T follicular helper cell (primary cell): ENCODE measurements around the gene ZDHHC11.
"Not testable (repeated sequence)": the region's sequence is repeated elsewhere in the genome, so short reads cannot be mapped to it uniquely, and the experiment has no call there.

Experiments
- DNase-seq: peaks from one replicate; pipeline ENCODE4 v3.0.0-alpha.2; 2020; ENCODE audit warnings: low read depth

The ZDHHC11 gene

DNA sequence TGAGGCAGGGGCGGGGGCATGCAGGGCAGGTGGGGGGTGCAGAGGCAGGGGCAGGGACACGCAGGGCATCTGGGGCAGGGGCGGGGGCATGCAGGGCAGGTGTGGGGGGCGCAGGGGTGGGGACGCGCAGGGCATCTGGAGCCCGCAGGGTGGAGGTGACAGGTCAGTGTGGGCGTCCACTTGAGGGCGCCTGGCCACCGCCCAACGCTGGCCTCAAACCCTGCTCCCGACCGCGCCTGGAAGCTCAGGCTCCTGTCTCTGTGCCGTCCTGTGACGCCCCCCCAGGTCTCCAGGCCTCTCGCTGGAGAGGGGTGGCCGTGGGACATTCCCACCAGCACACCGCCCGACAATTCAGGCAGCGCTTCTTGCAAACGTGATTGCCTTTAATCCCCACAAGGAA is 6.9 kb downstream of the ZDHHC11 start:
- DNase-seq = not testable (repeated sequence)

DNA sequence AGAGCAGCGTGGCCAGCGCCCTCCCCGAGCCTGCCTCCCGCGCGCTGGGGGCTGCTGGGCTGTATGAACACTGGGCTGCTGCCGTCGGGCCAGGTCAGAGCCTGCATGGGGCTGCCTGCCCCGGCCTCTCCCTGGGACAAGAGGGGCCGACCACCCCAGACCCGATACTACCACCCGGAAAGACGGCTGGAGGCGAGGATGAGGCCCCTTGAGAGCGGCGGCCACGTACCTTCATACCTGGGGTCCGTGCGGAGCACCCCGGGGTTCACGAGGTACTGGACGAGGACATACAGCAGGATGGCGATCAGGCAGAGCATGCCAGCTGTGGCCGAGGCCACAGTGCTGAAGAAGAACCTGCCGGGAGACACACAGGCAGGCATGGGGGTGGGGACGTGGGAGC is 7.4 kb downstream of the ZDHHC11 start:
- DNase-seq = not testable (repeated sequence)

DNA sequence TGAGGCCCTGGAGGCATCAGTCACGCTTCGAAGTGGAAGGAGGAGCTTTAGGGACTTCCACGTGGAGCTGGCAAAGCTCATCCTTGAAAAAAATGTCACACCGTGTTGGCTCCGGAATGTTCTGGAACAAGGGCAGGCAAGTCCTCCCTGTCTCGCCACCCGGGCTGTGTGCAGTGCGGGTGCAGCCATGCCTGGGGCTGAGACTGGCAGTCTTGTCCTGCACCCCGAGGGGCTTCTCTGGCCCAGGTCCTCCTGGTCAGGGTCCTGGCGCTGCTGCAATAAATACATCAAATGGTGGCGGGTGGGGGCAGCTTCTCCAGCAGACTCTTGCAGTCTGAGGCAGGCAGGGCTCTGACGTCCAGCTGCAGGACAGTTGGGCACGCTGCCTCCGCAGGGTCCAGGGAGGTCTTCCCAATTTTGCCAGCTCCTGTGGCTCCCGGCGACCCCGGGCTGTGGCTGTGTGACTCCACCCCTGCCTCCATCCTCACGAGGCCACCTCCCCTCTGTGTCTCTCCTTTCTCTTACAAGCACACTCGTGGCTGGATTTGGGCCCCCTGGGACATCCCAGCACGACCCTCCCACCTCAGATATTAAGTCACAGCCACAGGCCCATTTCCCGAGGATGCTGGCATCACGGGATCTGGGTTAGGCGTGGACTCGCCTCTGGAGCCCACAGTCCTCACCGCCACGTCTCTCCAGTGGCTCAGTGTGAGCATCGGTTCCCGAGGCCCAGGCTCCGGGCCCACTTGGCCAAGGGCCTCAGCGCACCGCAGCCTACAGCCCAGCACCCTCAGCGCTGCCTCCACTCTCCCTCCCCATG is 8.2 kb downstream of the ZDHHC11 start:
- DNase-seq = not testable (repeated sequence)

DNA sequence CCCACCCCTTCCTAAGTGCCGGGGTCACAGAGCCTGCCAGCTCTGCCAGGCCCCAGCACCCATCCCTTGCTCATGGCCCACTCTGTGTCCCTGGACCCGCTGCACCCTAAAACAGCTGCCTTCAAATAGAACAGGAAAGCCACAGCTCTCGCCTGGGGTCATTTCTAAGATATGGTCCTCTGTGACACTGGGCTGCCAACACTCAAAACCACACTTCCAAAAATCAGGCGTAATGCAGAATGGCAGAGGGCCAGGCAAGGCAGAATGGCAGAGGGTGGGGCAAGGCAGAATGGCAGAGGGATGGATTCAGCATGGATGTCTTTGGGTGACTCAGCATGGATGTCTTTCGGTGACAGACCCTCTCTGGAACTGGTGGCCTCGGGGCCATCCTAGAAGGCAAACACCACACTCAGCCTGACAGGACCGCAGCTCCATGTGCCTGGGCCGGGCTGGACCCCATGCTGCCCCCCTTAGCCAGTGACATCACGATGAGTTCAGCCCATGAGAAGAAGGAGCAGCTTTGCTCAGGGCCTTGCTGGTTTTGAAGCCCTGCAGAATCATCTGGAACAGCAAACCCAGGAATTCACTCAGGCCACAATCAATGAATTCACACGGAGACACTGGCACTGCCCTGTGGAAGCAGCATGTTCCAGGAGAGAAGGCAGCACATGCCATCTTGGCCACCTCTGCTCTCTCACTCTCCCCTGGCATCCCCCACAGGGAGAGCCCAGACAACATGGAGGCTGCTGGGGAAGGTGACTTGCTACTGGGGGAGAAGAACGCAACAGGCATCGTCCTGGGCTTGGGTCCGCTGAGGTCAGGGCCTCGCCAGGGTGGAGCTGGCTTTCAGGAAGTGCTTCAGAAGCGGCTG is 9.0 kb downstream of the ZDHHC11 start:
- not testable (repeated sequence) for DNase-seq

DNA sequence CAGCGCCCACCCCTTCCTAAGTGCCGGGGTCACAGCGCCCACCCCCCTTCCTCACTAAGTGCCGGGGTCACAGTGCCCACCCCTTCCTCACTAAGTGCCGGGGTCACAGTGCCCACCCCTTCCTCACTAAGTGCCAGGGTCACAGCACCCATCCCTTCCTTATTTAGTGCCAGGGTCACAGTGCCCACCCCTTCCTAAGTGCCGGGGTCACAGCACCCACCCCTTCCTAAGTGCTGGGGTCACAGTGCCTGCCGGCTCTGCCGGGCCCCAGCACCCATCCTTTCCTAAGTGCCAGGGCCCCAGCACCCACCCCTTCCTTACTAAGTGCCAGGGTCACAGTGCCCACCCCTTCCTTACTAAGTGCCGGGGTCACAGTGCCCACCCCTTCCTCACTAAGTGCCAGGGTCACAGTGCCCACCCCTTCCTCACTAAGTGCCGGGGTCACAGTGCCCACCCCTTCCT is 9.8 kb downstream of the ZDHHC11 start:
- not testable (repeated sequence) for DNase-seq

DNA sequence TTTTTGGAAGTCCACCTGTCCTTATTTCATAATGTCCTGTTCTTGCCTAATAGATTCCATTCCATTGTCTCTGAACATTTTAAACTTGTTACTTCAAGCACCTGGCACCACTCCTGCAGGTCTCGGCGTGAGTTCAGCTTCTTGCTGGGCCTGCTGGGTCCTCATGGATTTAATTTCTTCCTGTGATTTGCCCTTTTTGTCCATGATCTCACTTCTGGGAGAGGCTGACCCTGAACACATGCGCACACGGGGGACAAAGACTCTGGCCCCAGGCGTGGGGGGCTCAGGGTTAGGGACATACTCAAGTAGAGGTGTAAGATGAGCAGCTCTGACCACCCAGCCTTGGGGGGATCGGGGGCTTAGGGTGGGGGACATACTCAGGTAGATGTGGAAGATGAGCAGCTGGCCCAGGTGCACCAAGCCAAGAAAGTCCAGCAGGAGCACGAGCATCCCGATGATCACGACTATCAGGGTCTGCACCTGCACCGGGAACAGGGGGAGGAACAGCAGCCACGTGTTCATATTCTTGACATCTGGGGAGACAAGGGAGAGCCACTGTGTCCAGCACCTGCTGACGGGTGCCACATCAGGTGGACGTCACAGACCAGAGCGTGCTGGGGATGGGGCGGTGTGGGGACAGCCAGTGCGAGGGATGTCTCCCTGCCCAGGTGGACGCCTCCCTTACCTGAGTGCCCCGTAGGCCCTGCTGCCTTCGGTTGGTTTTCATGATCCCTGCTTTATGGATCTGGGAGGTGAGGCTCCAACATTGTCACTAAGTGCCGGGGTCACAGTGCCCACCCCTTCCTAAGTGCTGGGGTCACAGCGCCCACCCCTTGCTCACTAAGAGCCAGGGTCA is 10.4 kb downstream of the ZDHHC11 start:
- DNase-seq = not testable (repeated sequence)

DNA sequence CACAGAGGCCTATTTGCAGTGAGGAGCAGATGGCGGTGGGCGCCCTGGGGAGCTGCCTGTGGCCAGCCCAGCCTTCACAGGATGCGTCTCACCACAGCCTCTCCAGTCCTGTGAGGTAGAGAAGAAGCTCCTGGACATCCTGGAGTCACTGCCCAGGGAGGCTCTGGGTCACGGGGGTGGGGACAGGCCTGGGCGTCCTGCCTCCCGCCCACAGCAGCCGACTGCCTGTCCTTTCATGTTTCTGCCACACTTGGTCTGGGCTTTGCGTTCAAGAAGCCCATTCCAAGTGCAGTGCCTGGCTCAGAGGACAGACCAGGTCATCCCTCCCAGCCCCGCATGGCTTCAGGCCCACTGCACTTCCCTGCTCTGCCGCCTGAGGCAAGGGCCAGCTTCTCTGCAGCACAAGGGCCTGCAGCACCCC is 12.3 kb downstream of the ZDHHC11 start:
- DNase-seq = not testable (repeated sequence)

DNA sequence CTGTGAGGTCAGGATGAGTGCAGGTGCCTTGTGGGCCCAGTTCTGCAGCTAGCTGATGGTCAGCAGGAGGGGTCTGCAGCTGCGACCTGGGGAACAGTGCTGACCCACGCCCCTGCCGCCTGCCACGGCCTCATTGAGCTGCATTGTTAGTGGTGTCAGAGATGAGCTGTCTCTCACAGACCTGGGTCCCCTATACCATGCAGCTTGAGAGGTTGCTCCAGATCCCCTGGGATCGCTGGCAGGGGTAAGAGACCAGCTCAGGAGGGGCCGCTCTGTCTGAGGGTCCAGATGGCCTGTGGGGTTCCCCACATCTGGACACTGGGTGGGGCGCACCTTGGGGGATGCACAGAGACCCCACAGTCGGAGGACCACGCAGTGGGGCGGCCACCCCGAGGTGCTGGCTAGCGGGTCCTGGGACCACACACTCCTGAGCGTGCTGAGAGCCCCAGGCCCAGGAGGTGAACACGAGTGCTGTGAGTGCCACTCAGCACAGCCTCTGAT is 13.1 kb downstream of the ZDHHC11 start:
- not testable (repeated sequence) for DNase-seq

DNA sequence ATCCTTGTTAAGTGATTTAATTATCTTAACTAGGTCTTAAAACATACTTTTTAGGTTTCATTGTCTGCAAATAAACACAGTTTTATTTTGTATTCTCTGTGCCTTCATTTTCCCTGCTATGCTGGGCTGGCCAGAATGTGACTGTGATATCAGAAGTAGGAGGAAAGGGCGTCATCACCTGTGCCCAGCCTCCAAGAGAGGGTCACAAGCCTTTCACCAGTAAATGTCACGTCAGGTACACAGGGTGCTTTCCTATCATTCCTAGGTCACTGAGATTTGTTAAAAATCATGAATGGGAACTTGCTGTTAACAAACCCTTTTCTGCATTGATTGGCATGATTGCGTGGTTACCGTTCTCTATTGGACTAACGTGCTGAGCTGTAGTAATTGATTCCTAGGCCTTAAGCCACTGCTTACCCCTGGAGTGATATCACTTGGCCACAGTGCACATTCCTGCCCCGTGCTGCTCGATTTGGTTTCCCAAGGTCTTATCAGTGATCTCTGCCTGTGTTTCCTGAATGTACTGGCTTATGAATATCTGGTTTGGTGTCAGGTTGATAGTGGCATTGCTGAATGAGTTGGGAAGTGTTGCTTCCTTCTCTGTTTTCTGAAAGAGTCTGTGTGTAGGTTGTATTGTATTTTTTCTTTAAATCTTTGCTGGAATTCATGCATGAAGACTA is 14.7 kb downstream of the ZDHHC11 start:
- not testable (repeated sequence) for DNase-seq

- not testable (repeated sequence) for DNase-seq
Measured at GRCh38 chr5:834013-834412, 16.8 kb downstream of the ZDHHC11 start.

- DNase-seq = not testable (repeated sequence)
Measured at GRCh38 chr5:828194-828593, 22.6 kb downstream of the ZDHHC11 start.

GRCh38 chr5:825544-825943 is 25.2 kb downstream of the ZDHHC11 start:
- not testable (repeated sequence) for DNase-seq

DNA sequence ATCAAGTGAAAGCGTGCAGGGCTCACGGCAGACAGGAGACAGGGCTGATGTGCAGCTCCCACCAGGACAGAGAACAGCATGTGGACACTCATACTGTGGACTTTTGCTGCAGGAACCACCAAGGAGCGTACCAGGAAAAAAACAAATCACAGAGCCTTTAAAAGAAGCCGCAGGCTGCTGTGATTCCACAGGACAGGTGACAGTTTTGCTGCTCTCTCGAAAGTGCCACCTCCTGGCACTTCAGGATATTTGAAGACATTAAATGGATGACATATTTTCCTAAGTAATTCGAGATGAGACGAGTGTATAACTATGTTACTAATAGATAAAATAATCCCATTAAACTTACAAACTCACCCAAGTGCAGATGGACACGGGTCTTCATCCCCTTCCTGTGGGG is 29.3 kb downstream of the ZDHHC11 start:
- DNase-seq = no peak

- DNase-seq = no peak
Measured at GRCh38 chr5:820245-820644, 30.5 kb downstream of the ZDHHC11 start.

- DNase-seq = no peak
Measured at GRCh38 chr5:819078-819477, 31.7 kb downstream of the ZDHHC11 start.

- no peak for DNase-seq
Measured at GRCh38 chr5:816176-816575, 34.6 kb downstream of the ZDHHC11 start.

DNA sequence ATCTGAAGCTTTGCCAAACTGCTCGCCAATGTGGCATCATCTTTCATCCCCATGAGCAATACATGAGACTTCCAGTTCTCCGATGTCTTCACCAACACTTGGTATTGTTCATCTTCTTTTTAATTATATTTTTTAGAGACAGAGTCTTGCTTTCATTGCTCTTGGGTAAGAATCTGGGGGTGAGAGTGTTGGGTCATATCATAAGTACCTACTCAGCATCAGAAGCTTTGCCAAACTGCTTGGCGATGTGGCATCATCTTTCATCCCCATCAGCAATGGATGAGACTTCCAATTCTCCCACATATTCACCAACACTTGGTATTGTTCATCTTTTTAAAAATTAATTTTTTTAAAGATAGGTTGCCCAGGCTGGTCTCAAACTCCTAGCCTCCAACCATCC is 35.3 kb downstream of the ZDHHC11 start:
- no peak for DNase-seq

GRCh38 chr5:813575-813974 is 37.2 kb downstream of the ZDHHC11 start:
- not testable (repeated sequence) for DNase-seq

GRCh38 chr5:811384-811783 is 39.4 kb downstream of the ZDHHC11 start:
- not testable (repeated sequence) for DNase-seq

DNA sequence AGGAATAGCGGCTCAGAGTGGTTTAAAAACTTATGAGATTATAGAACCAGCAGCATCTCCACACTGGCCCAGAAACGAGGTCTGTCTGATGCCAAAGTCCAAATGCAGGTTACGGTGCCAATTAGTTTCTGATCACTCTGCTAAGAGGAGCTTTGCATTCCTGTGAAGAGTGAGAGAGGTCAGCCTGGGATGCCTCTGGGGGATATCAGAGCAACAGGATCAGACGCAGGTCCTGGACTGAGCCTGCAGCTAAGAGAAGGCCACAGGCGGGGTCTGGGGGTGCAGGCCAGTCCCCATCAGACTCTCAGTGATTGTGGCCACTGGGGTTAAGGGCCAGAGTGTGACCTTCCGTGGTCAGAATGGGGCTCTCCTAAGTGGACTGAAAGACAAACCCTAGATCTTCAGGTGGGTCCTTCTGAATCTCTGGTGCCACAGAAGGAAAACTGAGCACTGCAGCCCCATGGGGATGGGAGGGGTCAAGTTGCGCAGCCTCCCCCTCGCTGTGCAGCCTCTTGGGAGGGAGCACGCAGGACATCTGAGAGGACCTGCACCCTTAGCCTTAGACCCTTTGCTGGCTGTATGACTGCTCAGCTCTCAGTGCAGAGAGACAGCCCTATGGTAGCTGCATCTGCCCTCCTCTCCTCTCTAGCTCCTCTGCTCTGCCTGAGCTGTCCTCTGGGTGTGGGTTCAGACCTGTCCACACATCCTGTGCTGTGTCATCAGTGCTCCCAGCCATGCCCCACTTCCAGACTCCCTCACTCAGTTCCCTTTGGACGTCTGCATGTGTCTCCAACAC is 42.9 kb downstream of the ZDHHC11 start:
- not testable (repeated sequence) for DNase-seq
